Spleen (tissue), 7 donors: Measurements from ENCODE around the gene TMEM117.

Source experiments
- POLR2A ChIP-seq, 3 donors: fragments of 450-650 bp; IDR thresholded peaks; one replicate each; pipeline ENCODE4 v1.5.1; 2017; ENCODE audit warnings: antibody characterized with exemption in 3 of 3, mild to moderate bottlenecking in 1 of 3
- TF ChIP-seq, protein P1 (sequence below), 11 experiments: fragments of 200-600 bp in 7 of 11; fragments of 450-650 bp in 4 of 11; sonication (generic) in 4 of 11; IDR thresholded peaks in 8 of 11; conservative IDR thresholded peaks in 3 of 11; 1 replicate in 7 of 11; 2 replicates in 4 of 11; pipeline versions ENCODE4 v1.4.0 to v1.8.0; 2016 to 2021; ENCODE audit warnings: antibody characterized with exemption in 11 of 11, inconsistent platforms in 4 of 11, mild to moderate bottlenecking in 1 of 11
- donor health status: DM: no; HTN: no; CAD: no; lungs with moderate emphysema.
- donor health status: DM: no; HTN: no; CAD: no.
- donor health status: DM: no; HTN: no; CAD: no.

DNA sequence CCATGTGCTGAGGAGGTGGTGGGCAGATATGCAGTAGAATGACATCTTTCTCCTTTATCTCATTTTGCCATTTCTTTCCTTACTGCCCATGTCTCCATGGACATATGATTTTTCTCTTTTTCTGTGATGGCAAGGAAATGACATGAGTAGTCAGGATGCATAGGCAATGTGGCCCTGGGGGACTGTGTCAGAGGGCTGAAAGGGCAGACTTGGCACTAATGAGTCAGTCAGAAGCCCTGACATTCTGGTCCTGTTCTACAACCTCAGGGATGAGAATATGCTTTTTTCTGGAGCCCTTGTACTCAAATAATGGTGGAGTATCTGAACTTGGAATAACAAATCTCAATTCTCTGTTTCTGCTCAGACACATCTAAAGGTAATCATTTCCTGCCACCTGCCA lies 167.8 kb downstream of the TMEM117 start:
- TF ChIP-seq, protein P1, sequence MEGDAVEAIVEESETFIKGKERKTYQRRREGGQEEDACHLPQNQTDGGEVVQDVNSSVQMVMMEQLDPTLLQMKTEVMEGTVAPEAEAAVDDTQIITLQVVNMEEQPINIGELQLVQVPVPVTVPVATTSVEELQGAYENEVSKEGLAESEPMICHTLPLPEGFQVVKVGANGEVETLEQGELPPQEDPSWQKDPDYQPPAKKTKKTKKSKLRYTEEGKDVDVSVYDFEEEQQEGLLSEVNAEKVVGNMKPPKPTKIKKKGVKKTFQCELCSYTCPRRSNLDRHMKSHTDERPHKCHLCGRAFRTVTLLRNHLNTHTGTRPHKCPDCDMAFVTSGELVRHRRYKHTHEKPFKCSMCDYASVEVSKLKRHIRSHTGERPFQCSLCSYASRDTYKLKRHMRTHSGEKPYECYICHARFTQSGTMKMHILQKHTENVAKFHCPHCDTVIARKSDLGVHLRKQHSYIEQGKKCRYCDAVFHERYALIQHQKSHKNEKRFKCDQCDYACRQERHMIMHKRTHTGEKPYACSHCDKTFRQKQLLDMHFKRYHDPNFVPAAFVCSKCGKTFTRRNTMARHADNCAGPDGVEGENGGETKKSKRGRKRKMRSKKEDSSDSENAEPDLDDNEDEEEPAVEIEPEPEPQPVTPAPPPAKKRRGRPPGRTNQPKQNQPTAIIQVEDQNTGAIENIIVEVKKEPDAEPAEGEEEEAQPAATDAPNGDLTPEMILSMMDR (IDR thresholded peaks at IDR 0.05 in 8 of 11, conservative IDR thresholded peaks at IDR 0.05 in 3 of 11): no peak
- TF ChIP-seq POLR2A (IDR thresholded peaks at IDR 0.05): no peak
